ENCODE measurements around the gene TMEM86B. TPM values are rescaled to one million over a fixed set of nuclear protein-coding genes. Genes with fewer than 3 reads are reported as not detected.

The TMEM86B gene
- total RNA-seq, 1 experiment from 2014 or later: 0.16 TPM

GRCh38 chr19:55248166-55248675, 19.7 kb upstream of the TMEM86B start:
- Histone ChIP-seq H3K36me3 (peaks cover 32% of the 10 kb centered on the region), H3K9me3 (no peaks in the 10 kb centered on the region), H3K27me3 (no peaks in the 10 kb centered on the region), H3K4me3 (no peak overlapping the region)
- no peak for DNase-seq

- H3K9me3 ChIP-seq: no peaks in the 10 kb centered on the region
- H3K27me3 ChIP-seq: no peaks in the 10 kb centered on the region
- H3K36me3 ChIP-seq: peaks cover 36% of the 10 kb centered on the region
- no peak overlapping the region for H3K4me3 ChIP-seq
- DNase-seq: no peak
These were observed 19.1 kb upstream of the TMEM86B start for GRCh38 chr19:55247621-55248099.

GRCh38 chr19:55246462-55247451, 18.2 kb upstream of the TMEM86B start:
- no peak for DNase-seq
- Histone ChIP-seq H3K36me3 (peaks cover 44% of the 10 kb centered on the region), H3K9me3 (no peaks in the 10 kb centered on the region)

GRCh38 chr19:55245236-55245904, 16.8 kb upstream of the TMEM86B start:
- Histone ChIP-seq H3K4me3 (no peak overlapping the region), H3K9me3 (no peaks in the 10 kb centered on the region), H3K27me3 (no peaks in the 10 kb centered on the region), H3K36me3 (peaks cover 48% of the 10 kb centered on the region)
- DNase-seq: no peak

More at GRCh38 chr19:55246462-55247451, 18.2 kb upstream of the TMEM86B start:
- Histone ChIP-seq H3K4me3 (no peak overlapping the region), H3K27me3 (no peaks in the 10 kb centered on the region)

GRCh38 chr19:55244004-55244680, 15.6 kb upstream of the TMEM86B start:
- Histone ChIP-seq H3K27me3 (no peaks in the 10 kb centered on the region), H3K36me3 (peaks cover 59% of the 10 kb centered on the region), H3K4me3 (no peak overlapping the region), H3K9me3 (no peaks in the 10 kb centered on the region)
- DNase-seq: no peak

GRCh38 chr19:55242517-55242916, 14.0 kb upstream of the TMEM86B start:
- H3K9me3 ChIP-seq: no peaks in the 10 kb centered on the region
- H3K4me3 ChIP-seq: no peak overlapping the region
- no peak for DNase-seq
- peaks cover 73% of the 10 kb centered on the region for H3K36me3 ChIP-seq
- no peaks in the 10 kb centered on the region for H3K27me3 ChIP-seq

GRCh38 chr19:55241935-55242464, 13.4 kb upstream of the TMEM86B start:
- Histone ChIP-seq H3K9me3 (no peaks in the 10 kb centered on the region), H3K4me3 (no peak overlapping the region), H3K36me3 (peaks cover 78% of the 10 kb centered on the region), H3K27me3 (no peaks in the 10 kb centered on the region)
- DNase-seq: no peak

- H3K27me3 ChIP-seq: no peaks in the 10 kb centered on the region
- H3K4me3 ChIP-seq: no peak overlapping the region
- H3K36me3 ChIP-seq: peaks cover 78% of the 10 kb centered on the region
- H3K9me3 ChIP-seq: no peaks in the 10 kb centered on the region
- no peak for DNase-seq
These were observed 12.8 kb upstream of the TMEM86B start for GRCh38 chr19:55241143-55241934.

GRCh38 chr19:55240713-55241020, 12.1 kb upstream of the TMEM86B start:
- no peak for DNase-seq
- H3K36me3 ChIP-seq: peaks cover 78% of the 10 kb centered on the region

GRCh38 chr19:55239004-55239403, 10.4 kb upstream of the TMEM86B start:
- H3K9me3 ChIP-seq: no peaks in the 10 kb centered on the region
- no peak overlapping the region for H3K4me3 ChIP-seq
- peaks cover 77% of the 10 kb centered on the region for H3K36me3 ChIP-seq
- no peaks in the 10 kb centered on the region for H3K27me3 ChIP-seq
- no peak for DNase-seq

More at GRCh38 chr19:55240713-55241020, 12.1 kb upstream of the TMEM86B start:
- Histone ChIP-seq H3K9me3 (no peaks in the 10 kb centered on the region), H3K27me3 (no peaks in the 10 kb centered on the region), H3K4me3 (no peak overlapping the region)

- H3K27me3 ChIP-seq: no peaks in the 10 kb centered on the region
- DNase-seq: no peak
- H3K9me3 ChIP-seq: no peaks in the 10 kb centered on the region
- H3K36me3 ChIP-seq: peaks cover 82% of the 10 kb centered on the region
- H3K4me3 ChIP-seq: no peak overlapping the region
These were observed 9.5 kb upstream of the TMEM86B start for GRCh38 chr19:55238030-55238429.

GRCh38 chr19:55232986-55233385, 4.4 kb upstream of the TMEM86B start:
- H3K9me3 ChIP-seq: no peaks in the 10 kb centered on the region
- no peak overlapping the region for H3K4me3 ChIP-seq
- DNase-seq: no peak
- H3K36me3 ChIP-seq: peaks cover 74% of the 10 kb centered on the region
- no peaks in the 10 kb centered on the region for H3K27me3 ChIP-seq

GRCh38 chr19:55232286-55232602, 3.7 kb upstream of the TMEM86B start:
- Histone ChIP-seq H3K27me3 (no peaks in the 10 kb centered on the region), H3K9me3 (no peaks in the 10 kb centered on the region), H3K4me3 (no peak overlapping the region), H3K36me3 (peaks cover 70% of the 10 kb centered on the region)
- no peak for DNase-seq

GRCh38 chr19:55231391-55232285, 3.1 kb upstream of the TMEM86B start:
- DNase-seq: no peak
- Histone ChIP-seq H3K4me3 (no peak overlapping the region), H3K9me3 (no peaks in the 10 kb centered on the region), H3K36me3 (peaks cover 64% of the 10 kb centered on the region), H3K27me3 (no peaks in the 10 kb centered on the region)

GRCh38 chr19:55230780-55231179, 2.2 kb upstream of the TMEM86B start:
- H3K9me3 ChIP-seq: no peaks in the 10 kb centered on the region
- no peak overlapping the region for H3K4me3 ChIP-seq
- no peak for DNase-seq
- H3K27me3 ChIP-seq: no peaks in the 10 kb centered on the region
- peaks cover 56% of the 10 kb centered on the region for H3K36me3 ChIP-seq
